ENCODE measurements around the gene UBXN7. TPM values are rescaled to one million over a fixed set of nuclear protein-coding genes. Genes with fewer than 3 reads are reported as not detected.
"Not testable (repeated sequence)": the region's sequence is repeated elsewhere in the genome, so short reads cannot be mapped to it uniquely, and the experiment has no call there.

UBXN7 gene
- total and polyA plus RNA-seq, 2 of the 4 experiments (the other 2 are of a cell fraction) = 8.6 to 16.1 TPM

DNA sequence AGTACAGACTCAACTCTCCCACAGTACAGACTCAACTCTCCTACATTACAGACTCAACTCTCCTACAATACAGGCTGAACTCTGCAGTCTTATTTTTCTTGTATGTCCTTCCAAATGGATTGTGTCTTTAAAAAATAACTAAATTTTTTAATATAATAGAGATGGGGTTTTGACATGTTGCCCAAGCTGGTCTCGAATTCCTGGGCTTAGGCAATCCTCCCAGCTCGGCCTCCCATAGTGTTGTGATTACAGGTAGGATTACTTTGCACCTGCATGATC, 31.2 kb upstream of the UBXN7 start:
- Histone ChIP-seq H3K9me3 (ENCODE audit: control insufficient read depth, insufficient read depth, low read length) (no peaks in the 10 kb centered on the region), H3K4me2 (ENCODE audit: low read depth, low read length) (no peak overlapping the region), H3K27ac (ENCODE audit: insufficient read depth, low read length) (no peak overlapping the region), H3K9me1 (ENCODE audit: insufficient read depth, low read length) (no peaks in the 10 kb centered on the region; the same call in 1 of the 2 replicates), H3K9ac (ENCODE audit: low read depth, low read length) (no peak overlapping the region), H3K23ac (ENCODE audit: low read depth, low read length) (no peak overlapping the region), H2BK15ac (ENCODE audit: low read depth, low read length) (no peak overlapping the region), H3K4me1 (ENCODE audit: control insufficient read depth, insufficient read depth, low read length) (no peaks in the 10 kb centered on the region), H3K4me3 (ENCODE audit: insufficient read depth, low read depth, low read length) (no peak overlapping the region), H2BK5ac (ENCODE audit: low read depth, low read length, poor library complexity, severe bottlenecking) (no peak overlapping the region), H3K36me3 (ENCODE audit: control insufficient read depth, insufficient read depth, low read length) (no peaks in the 10 kb centered on the region), H3K56ac (ENCODE audit: extremely low read depth, insufficient read depth, low read length) (no peak overlapping the region; the same call in 1 of the 2 replicates), H3K14ac (replicated peaks; ENCODE audit: low read depth, low read length) (no peak overlapping the region), H3K4ac (ENCODE audit: low read depth, low read length) (no peak overlapping the region), H3K18ac (ENCODE audit: low read depth, low read length) (no peak overlapping the region), H2BK120ac (ENCODE audit: low read depth, low read length) (no peak overlapping the region), H2AK5ac (ENCODE audit: low read depth, low read length) (no peak overlapping the region), H4K91ac (ENCODE audit: insufficient read depth, low read depth, low read length) (no peak overlapping the region), H4K20me1 (ENCODE audit: insufficient read depth, low read length) (no peaks in the 10 kb centered on the region), H4K8ac (ENCODE audit: low read depth in 2 of 2, low read length in 2 of 2) (no peak overlapping the region), H2BK20ac (ENCODE audit: low read depth, low read length) (no peak overlapping the region), H3K79me1 (ENCODE audit: low read depth in 1 of 2, low read length in 2 of 2) (no peaks in the 10 kb centered on the region; a peak in 2 of 4 replicates), H4K5ac (ENCODE audit: low read depth, low read length) (no peak overlapping the region), H2AK9ac (replicated peaks; ENCODE audit: low read depth, low read length, poor library complexity) (no peak overlapping the region), H2AFZ (replicated peaks; ENCODE audit: low read length, poor library complexity) (no peak overlapping the region), H3K27me3 (ENCODE audit: control insufficient read depth, insufficient read depth, low read length) (no peaks in the 10 kb centered on the region)
- CTCF ChIA-PET = no interaction called here
- intact Hi-C loops (cut with micrococcal nuclease) (no loop called here), dilution Hi-C loops (cut with HindIII; ENCODE audit: low sequenced_read_pairs, unreplicated experiment) (no loop called here), in situ Hi-C loops (cut with MboI; ENCODE audit: low sequenced_read_pairs) (no loop called here)
- POLR2A ChIA-PET (ENCODE audit: unreplicated experiment) = no interaction called here
- ATAC-seq (ENCODE audit: low read depth) (no peak), DNase-seq (no peak)
- no peak for TF ChIP-seq MXI1 (IDR thresholded peaks at IDR 0.05; ENCODE audit: borderline replicate concordance, low read depth, low read length)
- TF ChIP-seq, protein P1, sequence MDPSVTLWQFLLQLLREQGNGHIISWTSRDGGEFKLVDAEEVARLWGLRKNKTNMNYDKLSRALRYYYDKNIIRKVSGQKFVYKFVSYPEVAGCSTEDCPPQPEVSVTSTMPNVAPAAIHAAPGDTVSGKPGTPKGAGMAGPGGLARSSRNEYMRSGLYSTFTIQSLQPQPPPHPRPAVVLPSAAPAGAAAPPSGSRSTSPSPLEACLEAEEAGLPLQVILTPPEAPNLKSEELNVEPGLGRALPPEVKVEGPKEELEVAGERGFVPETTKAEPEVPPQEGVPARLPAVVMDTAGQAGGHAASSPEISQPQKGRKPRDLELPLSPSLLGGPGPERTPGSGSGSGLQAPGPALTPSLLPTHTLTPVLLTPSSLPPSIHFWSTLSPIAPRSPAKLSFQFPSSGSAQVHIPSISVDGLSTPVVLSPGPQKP (IDR thresholded peaks at IDR 0.05; ENCODE audit: borderline replicate concordance, low read depth, low read length) = no peak
- no peak for TF ChIP-seq RFX5 (IDR thresholded peaks at IDR 0.05; ENCODE audit: low read depth, low read length)
- no peak for TF ChIP-seq POLR2A (IDR thresholded peaks at IDR 0.05; ENCODE audit: low read depth, low read length)
- no peak for TF ChIP-seq CEBPB (IDR thresholded peaks at IDR 0.05; ENCODE audit: low read depth, low read length)
- no CpG with 5 or more reads among the region's 2 CpGs for WGBS, 2 experiments (ENCODE audit: extremely low coverage in 2 of 2, insufficient read length in 1 of 2)
- BruUV-seq (replicated peaks) = no TSS peak

DNA sequence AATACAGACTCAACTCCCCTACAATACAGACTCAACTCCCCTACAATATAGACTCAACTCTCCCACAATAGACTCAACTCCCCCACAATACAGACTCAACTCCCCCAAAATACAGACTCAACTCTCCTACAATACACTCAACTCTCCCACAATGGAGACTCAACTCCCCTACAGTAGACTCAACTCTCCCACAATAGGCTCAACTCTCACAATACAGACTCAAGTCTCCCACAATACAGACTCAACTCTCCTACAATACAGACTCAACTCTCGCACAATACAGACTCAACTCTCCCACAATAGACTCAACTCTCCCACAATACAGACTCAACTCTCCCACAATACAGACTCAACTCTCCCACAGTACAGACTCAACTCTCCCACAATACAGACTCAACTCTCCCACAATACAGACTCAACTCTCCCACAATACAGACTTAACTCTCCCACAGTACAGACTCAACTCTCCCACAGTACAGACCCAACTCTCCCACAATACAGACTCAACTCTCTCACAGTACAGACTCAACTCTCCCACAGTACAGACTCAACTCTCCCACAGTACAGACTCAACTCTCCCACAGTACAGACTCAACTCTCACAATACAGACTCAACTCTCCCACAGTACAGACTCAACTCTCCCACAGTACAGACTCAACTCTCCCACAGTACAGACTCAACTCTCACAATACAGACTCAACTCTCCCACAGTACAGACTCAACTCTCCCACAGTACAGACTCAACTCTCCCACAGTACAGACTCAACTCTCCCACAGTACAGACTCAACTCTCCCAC, 30.7 kb upstream of the UBXN7 start:
- H3K27ac ChIP-seq (ENCODE audit: insufficient read depth, low read length); H2BK20ac ChIP-seq (ENCODE audit: low read depth, low read length); H3K9me3 ChIP-seq (ENCODE audit: control insufficient read depth, insufficient read depth, low read length); H3K79me1 ChIP-seq (ENCODE audit: low read depth in 1 of 2, low read length in 2 of 2); in situ Hi-C loops (cut with MboI; ENCODE audit: low sequenced_read_pairs); H3K4me1 ChIP-seq (ENCODE audit: control insufficient read depth, insufficient read depth, low read length); H4K20me1 ChIP-seq (ENCODE audit: insufficient read depth, low read length); H3K14ac ChIP-seq (replicated peaks; ENCODE audit: low read depth, low read length); CTCF ChIA-PET; H2BK15ac ChIP-seq (ENCODE audit: low read depth, low read length); H2BK120ac ChIP-seq (ENCODE audit: low read depth, low read length); BruUV-seq (replicated peaks); H2BK5ac ChIP-seq (ENCODE audit: low read depth, low read length, poor library complexity, severe bottlenecking); intact Hi-C loops (cut with micrococcal nuclease); H3K9me1 ChIP-seq (ENCODE audit: insufficient read depth, low read length); H3K4ac ChIP-seq (ENCODE audit: low read depth, low read length); H3K9ac ChIP-seq (ENCODE audit: low read depth, low read length); H2AK9ac ChIP-seq (replicated peaks; ENCODE audit: low read depth, low read length, poor library complexity); dilution Hi-C loops (cut with HindIII; ENCODE audit: low sequenced_read_pairs, unreplicated experiment); H3K56ac ChIP-seq (ENCODE audit: extremely low read depth, insufficient read depth, low read length); H4K5ac ChIP-seq (ENCODE audit: low read depth, low read length); H3K36me3 ChIP-seq (ENCODE audit: control insufficient read depth, insufficient read depth, low read length); H4K91ac ChIP-seq (ENCODE audit: insufficient read depth, low read depth, low read length); H3K18ac ChIP-seq (ENCODE audit: low read depth, low read length); H2AK5ac ChIP-seq (ENCODE audit: low read depth, low read length); POLR2A ChIA-PET (ENCODE audit: unreplicated experiment); H2AFZ ChIP-seq (replicated peaks; ENCODE audit: low read length, poor library complexity); H3K4me3 ChIP-seq (ENCODE audit: insufficient read depth, low read depth, low read length); H3K27me3 ChIP-seq (ENCODE audit: control insufficient read depth, insufficient read depth, low read length); H3K4me2 ChIP-seq (ENCODE audit: low read depth, low read length); DNase-seq; H4K8ac ChIP-seq (ENCODE audit: low read depth in 2 of 2, low read length in 2 of 2); ATAC-seq (ENCODE audit: low read depth); H3K23ac ChIP-seq (ENCODE audit: low read depth, low read length): not testable (repeated sequence)
- 100% methylated on average over 1 of the region's 1 CpG; no CpG with 5 or more reads in 1 of the 2 experiments for WGBS, 2 experiments (ENCODE audit: extremely low coverage in 2 of 2, insufficient read length in 1 of 2)
